D721Med (cell line): ENCODE measurements around the gene CCDC144A.
"Not testable (repeated sequence)": the region's sequence is repeated elsewhere in the genome, so short reads cannot be mapped to it uniquely, and the experiment has no call there.

Source experiments
- DNase-seq: peaks from one replicate; pipeline ENCODE4 v3.0.0; 2011; ENCODE audit warnings: low spot score; ENCODE audit not compliant: insufficient read length
- FAIRE-seq: peaks from 2 replicates; lab custom pipeline; 2011; peaks lifted over from hg19 to GRCh38; lab: Jason Lieb, UNC
- CTCF ChIP-seq: IDR thresholded peaks from 2 replicates; pipeline ENCODE4 v1.5.1; 2012; ENCODE audit warnings: mild to moderate bottlenecking, control low read depth; ENCODE audit not compliant: insufficient read depth; ENCODE audit errors: missing control alignments

The CCDC144A gene

DNA sequence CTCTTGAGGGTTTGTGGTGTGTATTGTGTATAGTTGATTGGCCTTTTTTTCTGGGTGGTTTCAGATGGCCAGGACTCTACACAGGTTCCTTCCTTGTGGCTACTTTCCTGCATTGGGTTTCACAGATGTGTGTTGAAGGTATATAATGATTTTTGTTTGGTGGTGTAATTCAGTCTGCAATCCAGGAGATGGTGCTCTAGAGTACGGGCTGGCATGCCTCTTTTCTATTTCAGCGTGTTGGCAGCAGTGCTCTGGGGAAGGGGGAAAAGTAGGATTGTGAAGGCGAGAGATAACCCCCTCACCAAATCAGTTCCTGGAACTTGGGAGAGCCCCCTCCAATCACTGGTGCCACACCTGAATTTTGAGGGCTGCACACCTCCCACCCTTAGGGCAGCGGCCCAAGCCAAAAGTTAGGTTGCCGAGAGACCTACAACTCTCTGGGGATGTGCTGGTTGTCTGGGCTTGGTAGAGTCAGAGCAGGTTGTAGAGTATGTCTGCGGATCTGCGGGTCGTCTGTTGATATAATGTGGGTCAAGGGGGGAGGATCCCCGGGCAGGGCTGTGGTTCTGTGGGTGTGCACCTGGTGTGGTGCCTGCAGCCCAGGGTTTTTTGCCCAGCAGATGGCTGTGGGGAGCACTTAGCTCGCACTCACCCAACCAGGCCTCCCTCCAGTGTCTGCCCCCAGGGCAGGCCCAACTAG is 61.3 kb downstream of the CCDC144A start:
- peak; percentile 23 for TF ChIP-seq CTCF
- FAIRE-seq, DNase-seq: not testable (repeated sequence)

DNA sequence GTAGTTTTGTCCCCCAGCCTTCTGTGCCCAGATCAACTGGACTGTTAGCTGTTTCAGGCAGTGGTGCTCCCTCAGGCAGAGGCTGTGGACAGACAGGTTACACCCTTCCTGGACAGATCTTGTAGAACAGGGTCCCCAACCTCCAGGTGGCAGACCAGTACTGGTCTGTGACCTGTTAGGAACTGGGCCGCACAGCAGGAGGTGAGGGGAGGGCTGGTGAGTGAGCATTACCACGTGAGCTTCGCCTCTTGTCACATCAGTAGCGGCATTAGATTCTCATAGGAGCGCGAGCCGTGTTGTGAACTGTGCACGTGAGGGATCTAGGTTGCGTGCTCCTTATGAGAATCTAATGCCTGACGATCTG is 61.9 kb downstream of the CCDC144A start:
- not testable (repeated sequence) for FAIRE-seq, DNase-seq

GRCh38 chr17:16757520-16757919 is 67.5 kb downstream of the CCDC144A start:
- not testable (repeated sequence) for DNase-seq, FAIRE-seq

GRCh38 chr17:16758177-16758576 is 68.1 kb downstream of the CCDC144A start:
- DNase-seq, FAIRE-seq: not testable (repeated sequence)

DNA sequence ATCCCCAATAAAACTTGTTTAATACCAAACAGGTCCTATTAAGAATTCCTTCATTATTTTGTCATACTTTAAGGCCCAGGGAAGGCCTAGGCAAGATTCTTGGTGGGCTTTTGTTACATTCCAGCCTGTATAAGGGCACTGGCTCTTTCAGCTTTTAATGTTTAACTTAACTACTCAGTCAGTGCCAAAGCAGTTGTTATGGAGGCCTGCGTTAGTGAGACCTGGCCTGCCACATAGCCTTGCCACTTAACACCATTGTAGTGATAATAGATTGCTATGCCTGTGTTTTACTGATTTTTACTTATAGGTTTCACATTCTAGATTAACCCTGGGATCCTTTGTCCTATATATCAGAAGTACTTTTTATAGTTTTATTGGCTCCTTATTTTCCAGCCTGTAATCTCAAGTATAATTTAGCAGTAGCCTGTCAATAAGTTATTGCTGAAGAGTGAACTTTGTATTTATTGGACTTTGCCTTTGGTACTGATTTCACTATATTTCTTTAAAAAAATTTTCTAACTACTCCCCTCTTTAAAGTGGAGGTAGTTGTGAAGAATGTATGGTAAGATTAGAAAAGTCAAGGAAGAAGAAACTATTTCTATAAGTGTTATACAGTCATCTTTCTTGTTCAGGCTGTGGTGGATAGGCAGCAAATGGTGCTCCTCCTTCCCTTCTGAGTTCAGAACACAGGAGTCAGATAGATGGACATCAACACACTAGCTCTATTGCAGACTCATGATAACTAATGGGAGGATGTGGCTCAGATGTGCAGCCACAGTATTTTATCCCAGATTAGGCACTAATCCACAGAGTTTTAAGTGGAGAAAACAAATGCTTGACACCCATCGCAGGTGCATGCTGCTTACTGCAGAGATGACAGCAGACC is 78.5 kb downstream of the CCDC144A start:
- not testable (repeated sequence) for FAIRE-seq, DNase-seq

DNA sequence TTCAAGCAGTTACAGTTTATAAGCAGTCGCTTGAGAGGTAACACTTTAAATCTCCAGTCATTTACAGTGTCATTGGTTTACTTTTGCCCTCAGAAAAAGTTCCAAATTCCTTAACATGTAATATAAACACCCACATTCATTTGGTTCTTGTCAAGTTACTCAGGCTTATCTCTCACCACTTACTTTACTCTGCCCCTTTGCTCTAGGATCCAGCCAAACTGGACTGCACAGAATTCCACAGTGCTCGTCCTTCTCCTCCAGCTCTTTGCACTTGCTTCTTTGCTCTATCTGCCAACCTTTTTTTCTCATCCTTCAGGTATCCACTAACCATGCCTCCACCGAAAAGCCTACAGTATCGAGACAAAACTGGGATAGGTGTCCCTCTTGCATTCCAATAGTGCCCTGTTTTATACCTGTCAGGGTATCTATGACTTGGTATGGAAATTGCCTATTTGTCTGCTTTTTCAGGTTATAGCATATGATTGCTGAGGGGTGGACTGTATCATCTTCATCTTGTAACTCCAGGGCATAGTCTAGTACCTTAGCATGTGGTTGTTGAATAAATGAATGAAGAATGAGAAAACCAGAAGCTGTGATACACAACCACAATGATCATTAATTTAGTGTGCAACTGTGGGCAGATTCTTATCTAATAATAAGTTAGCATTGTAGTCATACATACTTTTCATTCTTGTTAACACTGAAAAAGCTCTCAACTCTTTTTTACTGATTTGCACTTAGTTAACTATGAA is 82.5 kb downstream of the CCDC144A start:
- not testable (repeated sequence) for FAIRE-seq, DNase-seq

GRCh38 chr17:16773146-16773522 is 83.1 kb downstream of the CCDC144A start:
- DNase-seq, FAIRE-seq: not testable (repeated sequence)

GRCh38 chr17:16787851-16788250 is 97.8 kb downstream of the CCDC144A start:
- not testable (repeated sequence) for DNase-seq, FAIRE-seq

GRCh38 chr17:16788889-16789536 is 99.0 kb downstream of the CCDC144A start:
- DNase-seq: not testable (repeated sequence)

DNA sequence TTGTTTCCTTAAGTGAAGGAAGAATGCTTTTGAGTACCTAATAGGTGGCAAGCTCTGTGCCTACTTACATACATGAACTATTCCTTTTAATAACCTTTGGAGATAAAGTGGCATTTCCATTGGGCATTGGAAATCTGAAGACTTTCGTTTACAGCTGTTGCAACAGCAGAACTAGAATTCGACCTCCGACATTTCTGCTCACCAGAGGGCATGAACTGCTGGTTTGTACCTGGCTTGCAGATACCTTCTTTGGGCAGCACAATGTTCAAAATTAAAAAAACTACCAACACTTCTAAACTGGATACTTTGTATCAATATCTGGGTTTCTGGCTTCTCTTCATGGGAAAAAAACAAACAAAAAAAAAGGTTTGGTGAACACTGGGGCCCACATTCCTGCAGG is 99.6 kb downstream of the CCDC144A start:
- FAIRE-seq, DNase-seq: not testable (repeated sequence)

More at GRCh38 chr17:16788889-16789536, 99.0 kb downstream of the CCDC144A start:
- FAIRE-seq: not testable (repeated sequence)

- not testable (repeated sequence) for DNase-seq, FAIRE-seq
These were observed 100.4 kb downstream of the CCDC144A start for GRCh38 chr17:16790313-16790871.

GRCh38 chr17:16794215-16794614 is 104.2 kb downstream of the CCDC144A start:
- DNase-seq, FAIRE-seq: not testable (repeated sequence)

DNA sequence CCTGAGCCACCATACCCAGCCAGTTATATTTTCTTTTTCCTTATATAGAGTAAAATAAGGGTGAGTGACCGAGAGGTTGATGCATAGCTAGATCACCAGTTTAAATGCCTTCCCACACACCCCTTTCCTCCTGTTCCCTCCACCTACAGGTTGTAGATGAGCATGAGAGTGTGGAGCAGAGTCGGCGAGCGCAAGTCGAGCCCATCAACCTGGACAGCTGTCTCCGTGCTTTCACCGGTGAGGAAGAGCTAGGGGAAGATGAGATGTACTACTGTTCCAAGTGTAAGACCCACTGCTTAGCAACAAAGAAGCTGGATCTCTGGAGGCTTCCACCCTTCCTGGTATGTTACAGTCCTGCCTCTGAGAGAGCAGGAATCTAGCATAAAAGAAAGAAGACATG is 105.9 kb downstream of the CCDC144A start:
- FAIRE-seq, DNase-seq: not testable (repeated sequence)

- DNase-seq, FAIRE-seq: not testable (repeated sequence)
These were observed 114.8 kb downstream of the CCDC144A start for GRCh38 chr17:16804851-16805250.

GRCh38 chr17:16806599-16806998 is 116.6 kb downstream of the CCDC144A start:
- not testable (repeated sequence) for DNase-seq, FAIRE-seq

DNA sequence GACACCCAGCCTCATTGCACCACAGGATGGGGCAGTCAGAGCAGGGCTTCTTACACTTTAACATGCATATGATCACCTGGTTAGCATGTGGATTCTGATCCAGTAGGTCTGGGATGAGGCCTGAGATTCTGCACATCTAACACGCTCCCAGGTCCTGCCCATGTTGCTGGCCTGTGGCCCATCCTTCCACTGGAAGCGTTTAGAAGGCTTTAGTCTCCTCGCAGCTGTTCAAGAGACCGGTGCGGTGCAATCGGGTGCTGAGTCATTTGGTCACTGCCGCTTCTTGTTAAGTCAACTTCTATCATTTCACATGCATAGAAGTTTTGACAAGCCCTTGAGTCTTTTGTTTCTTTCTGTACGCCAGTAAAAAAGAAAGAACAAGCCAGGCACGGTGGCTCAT is 117.6 kb downstream of the CCDC144A start:
- not testable (repeated sequence) for FAIRE-seq, DNase-seq

GRCh38 chr17:16810236-16810635 is 120.2 kb downstream of the CCDC144A start:
- FAIRE-seq, DNase-seq: not testable (repeated sequence)
